Peyer's patch (tissue), 4 donors: Measurements from ENCODE around the gene TMEM168. TPM values are rescaled to one million over a fixed set of nuclear protein-coding genes. Genes with fewer than 3 reads are reported as not detected.

Source experiments
- DNase-seq, 3 donors: peaks; one replicate each; pipeline ENCODE4 v3.0.0-alpha.2; 2017 to 2019
- H3K27ac ChIP-seq, 4 donors: fragments of 200-600 bp; sonication (generic); one replicate each; pipeline ENCODE4 v1.5.1; 2016 to 2019
- H3K27me3 ChIP-seq, 2 donors: fragments of 200-600 bp; sonication (generic); one replicate each; pipeline ENCODE4 v1.5.1; 2019
- H3K36me3 ChIP-seq, 3 donors: fragments of 200-600 bp; sonication (generic); one replicate each; pipeline ENCODE4 v1.5.1; 2016 to 2019
- H3K4me1 ChIP-seq, 4 donors: fragments of 200-600 bp; sonication (generic); one replicate each; pipeline ENCODE4 v1.5.1; 2016 to 2019
- H3K4me3 ChIP-seq, 4 donors: fragments of 200-600 bp; sonication (generic); 1 replicate in 3 of 4; 2 replicates in 1 of 4; pipeline ENCODE4 v1.5.1; 2016 to 2019; ENCODE audit warnings: mild to moderate bottlenecking in 1 of 4
- H3K9me3 ChIP-seq, 4 donors: fragments of 200-600 bp; sonication (generic); one replicate each; pipeline ENCODE4 v1.5.1; 2016 to 2019; ENCODE audit warnings: mild to moderate bottlenecking in 1 of 4
- CTCF ChIP-seq, 6 experiments: fragments of 450-650 bp in 4 of 6; fragments of 200-600 bp in 2 of 6; sonication (generic) in 1 of 6; IDR thresholded peaks; one replicate each; pipeline ENCODE4 v1.5.1; 2017 to 2019; ENCODE audit warnings: antibody characterized with exemption in 6 of 6, mild to moderate bottlenecking in 3 of 6, moderate library complexity in 1 of 6
- POLR2A ChIP-seq, 2 donors: fragments of 450-650 bp; IDR thresholded peaks; one replicate each; pipeline ENCODE4 v1.5.1; 2017; ENCODE audit warnings: antibody characterized with exemption in 2 of 2, mild to moderate bottlenecking in 2 of 2, moderate library complexity in 2 of 2
- total RNA-seq, 4 donors: library from RNA; depleted of rRNA; stranded (reverse); fragments of >200 nt; gene quantifications; one replicate each; pipeline ENCODE4 v1.1.0, GENCODE V29; 2016

The TMEM168 gene
- total RNA-seq, 4 donors from 2014 or later, result 12.4 to 35.3 (median 30.1) TPM

GRCh38 chr7:112723416-112723815 lies 66.8 kb downstream of the TMEM168 start:
- H3K4me1 ChIP-seq, result no peaks in the 10 kb centered on the region
- TF ChIP-seq POLR2A (IDR thresholded peaks at IDR 0.05), result no peak
- no peak for TF ChIP-seq CTCF (IDR thresholded peaks at IDR 0.05)
- H3K9me3 ChIP-seq, result peaks cover 0 to 3% (median 0%) of the 10 kb centered on the region in 4 donors
- DNase-seq, result no peak
- no peak overlapping the region for H3K27ac ChIP-seq
- H3K36me3 ChIP-seq, result no peaks in the 10 kb centered on the region
- H3K27me3 ChIP-seq, result no peaks in the 10 kb centered on the region
- H3K4me3 ChIP-seq, result no peak overlapping the region

- TF ChIP-seq POLR2A (IDR thresholded peaks at IDR 0.05) (no peak), CTCF (IDR thresholded peaks at IDR 0.05) (no peak)
- H3K9me3 ChIP-seq, result no peaks in the 10 kb centered on the region
- H3K4me3 ChIP-seq, result no peak overlapping the region
- H3K27me3 ChIP-seq, result no peaks in the 10 kb centered on the region
- no peaks in the 10 kb centered on the region for H3K4me1 ChIP-seq
- H3K36me3 ChIP-seq, result no peaks in the 10 kb centered on the region
- no peak for DNase-seq
- no peak overlapping the region for H3K27ac ChIP-seq
These were observed 68.8 kb downstream of the TMEM168 start for GRCh38 chr7:112721366-112721765.

GRCh38 chr7:112715525-112715924 lies 74.7 kb downstream of the TMEM168 start:
- no peaks in the 10 kb centered on the region for H3K9me3 ChIP-seq
- H3K4me3 ChIP-seq, result no peak overlapping the region
- no peaks in the 10 kb centered on the region for H3K4me1 ChIP-seq
- no peak for DNase-seq
- no peak overlapping the region for H3K27ac ChIP-seq
- no peaks in the 10 kb centered on the region for H3K27me3 ChIP-seq
- TF ChIP-seq CTCF (IDR thresholded peaks at IDR 0.05), result no peak
- TF ChIP-seq POLR2A (IDR thresholded peaks at IDR 0.05), result no peak
- H3K36me3 ChIP-seq, result no peaks in the 10 kb centered on the region

- no peak overlapping the region for H3K4me3 ChIP-seq
- no peaks in the 10 kb centered on the region for H3K36me3 ChIP-seq
- no peaks in the 10 kb centered on the region for H3K4me1 ChIP-seq
- no peaks in the 10 kb centered on the region for H3K27me3 ChIP-seq
- no peak overlapping the region for H3K27ac ChIP-seq
- H3K9me3 ChIP-seq, result no peaks in the 10 kb centered on the region
- TF ChIP-seq POLR2A (IDR thresholded peaks at IDR 0.05) (no peak), CTCF (IDR thresholded peaks at IDR 0.05) (no peak)
- no peak for DNase-seq
These were observed 75.3 kb downstream of the TMEM168 start for GRCh38 chr7:112714917-112715316.
